HK-2 (cell line): ENCODE data around the gene RABL6.
A peak's percentile ranks its signal among the peaks of the same experiment; 100 is the strongest.

Experiments
- DNase-seq: peaks from one replicate; pipeline ENCODE4 v3.0.0-alpha.2; 2018; ENCODE audit not compliant: unreplicated experiment

The RABL6 gene

DNA sequence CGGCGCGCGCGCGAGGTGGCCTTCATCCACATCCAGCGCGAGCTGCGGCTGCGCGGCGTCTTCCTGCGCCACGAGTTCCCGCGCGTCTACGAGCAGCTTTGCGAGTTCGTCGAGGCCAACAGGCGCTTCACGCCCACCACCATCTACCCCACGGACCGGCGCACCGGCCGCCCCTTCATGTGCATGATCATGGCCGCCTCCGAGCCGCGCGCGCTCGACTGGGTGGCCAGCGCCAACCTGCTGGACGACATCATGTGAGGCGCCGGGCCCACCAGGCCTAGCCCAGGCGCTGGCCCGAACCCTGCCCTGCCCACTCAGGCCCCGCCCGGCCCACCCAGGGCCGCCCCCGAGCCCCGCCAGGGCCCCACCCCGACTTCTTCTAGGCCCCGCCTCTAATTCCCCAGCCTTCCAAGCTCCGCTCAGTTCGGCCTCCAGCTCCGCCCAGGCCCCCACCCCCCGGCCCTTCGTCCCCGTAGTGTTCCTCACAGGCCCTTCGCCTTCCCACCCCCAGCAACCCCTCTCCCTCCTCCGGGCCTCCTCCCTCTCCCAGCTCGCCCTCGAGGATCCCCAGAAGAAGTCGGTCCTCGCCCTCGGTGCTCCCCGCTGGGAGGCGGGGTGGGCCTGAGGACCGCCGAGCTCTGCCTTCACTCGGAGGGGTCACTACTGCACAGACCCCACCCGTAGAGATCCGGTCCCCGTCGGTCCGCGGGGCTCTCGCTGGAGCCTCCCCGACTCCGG lies 39.5 kb downstream of the RABL6 start:
- DNase-seq: peak; percentile 96

- peak; percentile 95 for DNase-seq
Observed at GRCh38 chr9:136847826-136848392, 40.2 kb downstream of the RABL6 start.

DNA sequence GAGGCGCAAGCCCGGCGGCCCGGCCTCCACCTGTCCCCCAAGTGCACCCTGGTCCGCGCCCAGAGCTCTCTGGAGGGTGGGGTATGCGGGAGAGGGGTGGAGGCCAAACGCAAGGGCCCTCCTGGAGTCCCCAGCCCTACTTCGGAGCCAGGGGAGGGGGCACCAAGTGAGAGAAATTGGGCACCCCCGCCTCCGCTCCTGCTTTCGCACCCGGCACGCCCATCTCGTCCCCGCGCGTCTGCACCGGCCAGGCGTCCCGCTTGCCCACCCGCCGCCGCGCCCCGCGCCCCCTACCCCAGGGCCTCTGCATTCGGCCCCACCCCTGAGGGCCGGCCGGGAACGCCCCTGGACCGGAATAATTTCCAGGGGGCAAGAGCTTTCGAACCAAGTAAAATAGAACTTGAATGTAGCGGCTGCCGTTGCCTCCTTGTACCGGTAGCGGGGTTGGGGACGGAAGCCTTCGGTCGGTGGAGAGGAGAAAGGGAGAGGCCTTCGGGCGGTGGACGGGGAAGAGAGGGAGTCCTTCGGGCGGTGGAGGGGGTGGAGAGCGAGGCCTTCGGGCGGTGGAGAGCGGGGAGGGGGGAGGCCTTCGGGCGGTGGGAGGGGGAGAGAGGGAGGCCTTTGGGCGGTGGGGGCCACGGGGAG lies 40.8 kb downstream of the RABL6 start:
- peak; percentile 61 for DNase-seq

DNA sequence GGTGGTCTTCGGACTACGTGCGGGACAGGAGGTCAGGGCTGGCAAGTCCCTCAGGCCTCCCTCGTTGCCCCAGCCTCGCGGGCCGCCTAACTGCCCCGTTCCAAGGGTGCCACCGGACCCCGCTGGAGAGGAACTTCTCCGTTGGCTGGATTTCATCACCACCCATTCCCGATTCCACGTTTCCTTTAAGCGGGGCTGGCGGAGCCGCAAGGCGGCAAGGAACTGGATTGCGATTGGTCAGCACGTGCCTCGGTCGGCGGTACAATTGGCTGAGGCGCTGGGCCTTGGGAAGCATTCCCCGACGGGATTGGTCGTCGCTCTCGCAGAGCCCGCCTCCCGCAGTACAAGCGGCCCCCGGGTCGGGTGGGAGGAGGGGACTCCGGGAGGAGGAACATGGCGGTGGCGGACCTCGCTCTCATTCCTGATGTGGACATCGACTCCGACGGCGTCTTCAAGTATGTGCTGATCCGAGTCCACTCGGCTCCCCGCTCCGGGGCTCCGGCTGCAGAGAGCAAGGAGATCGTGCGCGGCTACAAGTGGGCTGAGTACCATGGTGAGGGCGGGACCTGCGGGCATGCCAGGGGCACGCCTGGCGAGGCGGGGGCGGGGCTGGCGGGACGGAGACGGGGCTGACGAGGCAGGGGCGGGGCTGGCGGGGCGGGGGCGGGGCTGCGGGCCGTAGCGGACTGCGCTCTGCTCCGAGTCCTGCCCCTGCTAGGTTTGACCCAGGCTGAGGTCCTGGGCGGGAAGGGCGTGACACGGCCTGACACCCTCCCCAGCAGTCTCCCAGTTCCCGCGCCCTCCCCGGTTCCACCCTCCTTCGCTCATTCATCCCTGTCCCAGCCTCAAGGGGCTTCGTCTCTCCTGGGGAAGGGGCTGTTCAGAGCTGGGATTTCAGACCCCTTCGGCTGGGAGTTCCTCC lies 41.6 kb downstream of the RABL6 start, which contains the start of gene PHPT1:
PHPT1 (plus strand) TSS at position 372 of the 922 bp plus-strand sequence; CDS start at position 394, 22 bp downstream.
- DNase-seq: peak; percentile 99

GRCh38 chr9:136849960-136850865 lies 42.5 kb downstream of the RABL6 start:
- DNase-seq: no peak

GRCh38 chr9:136850866-136851775 lies 43.4 kb downstream of the RABL6 start:
- DNase-seq: peak; percentile 15

DNA sequence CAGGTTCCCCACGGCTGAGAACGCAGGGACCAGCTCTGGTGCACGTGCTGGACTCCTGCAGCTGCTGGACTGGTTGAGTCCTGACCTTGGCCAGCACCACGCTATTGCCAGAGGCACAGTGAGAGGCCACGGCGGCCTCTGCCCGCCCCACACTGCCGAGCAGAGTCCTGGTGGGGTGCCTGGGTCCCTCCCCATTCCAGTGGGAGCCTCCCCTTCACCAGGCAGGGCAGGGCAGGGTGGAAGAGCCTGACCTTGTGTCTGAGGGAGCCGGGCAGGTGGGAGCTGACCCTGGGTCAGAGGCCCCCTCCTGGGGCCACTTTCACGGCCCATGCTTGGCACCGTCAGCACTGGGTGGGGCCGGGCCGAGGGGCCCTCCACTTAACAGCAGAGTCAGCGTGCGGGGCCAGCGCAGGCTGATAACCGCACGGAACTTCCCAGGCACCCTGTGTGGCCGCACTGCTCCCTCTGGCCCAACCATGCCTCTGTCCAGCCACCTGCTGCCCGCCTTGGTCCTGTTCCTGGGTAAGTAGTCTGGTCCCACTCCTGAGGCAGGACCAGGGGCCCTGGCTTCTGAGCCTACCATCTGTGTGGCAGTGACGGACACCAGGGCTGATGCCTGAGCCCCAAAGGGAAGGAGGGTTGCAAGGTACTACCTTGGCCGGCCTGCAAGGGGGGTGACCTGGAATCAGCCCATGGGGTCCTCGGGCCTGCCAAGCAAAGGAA lies 44.4 kb downstream of the RABL6 start, which contains the start of gene MAMDC4:
MAMDC4 (plus strand) TSS at position 406 of the 723 bp plus-strand sequence; CDS start at position 477, 71 bp downstream.
- peak; percentile 14 for DNase-seq

- DNase-seq: no peak
Observed at GRCh38 chr9:136852664-136853595, 45.2 kb downstream of the RABL6 start.

DNA sequence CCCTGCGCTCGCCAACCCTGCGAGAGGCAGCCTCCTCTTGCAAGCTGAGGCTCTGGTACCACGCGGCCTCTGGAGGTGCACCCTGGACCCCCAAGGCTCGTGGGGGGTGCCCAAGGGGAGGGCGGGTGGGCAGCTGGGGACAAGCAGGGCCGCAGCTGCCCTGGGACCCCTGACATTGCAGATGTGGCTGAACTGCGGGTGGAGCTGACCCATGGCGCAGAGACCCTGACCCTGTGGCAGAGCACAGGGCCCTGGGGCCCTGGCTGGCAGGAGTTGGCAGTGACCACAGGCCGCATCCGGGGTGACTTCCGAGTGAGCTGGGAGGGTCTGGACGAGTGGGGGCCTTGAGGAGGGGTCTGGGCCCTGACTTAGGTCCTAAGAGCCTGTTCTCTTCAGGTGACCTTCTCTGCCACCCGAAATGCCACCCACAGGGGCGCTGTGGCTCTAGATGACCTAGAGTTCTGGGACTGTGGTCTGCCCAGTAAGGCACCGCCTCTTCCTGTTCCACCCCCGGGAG lies 45.9 kb downstream of the RABL6 start:
- DNase-seq: no peak

- DNase-seq: no peak
Observed at GRCh38 chr9:136854113-136854841, 46.5 kb downstream of the RABL6 start.

GRCh38 chr9:136854842-136855460 lies 47.2 kb downstream of the RABL6 start:
- DNase-seq: no peak

DNA sequence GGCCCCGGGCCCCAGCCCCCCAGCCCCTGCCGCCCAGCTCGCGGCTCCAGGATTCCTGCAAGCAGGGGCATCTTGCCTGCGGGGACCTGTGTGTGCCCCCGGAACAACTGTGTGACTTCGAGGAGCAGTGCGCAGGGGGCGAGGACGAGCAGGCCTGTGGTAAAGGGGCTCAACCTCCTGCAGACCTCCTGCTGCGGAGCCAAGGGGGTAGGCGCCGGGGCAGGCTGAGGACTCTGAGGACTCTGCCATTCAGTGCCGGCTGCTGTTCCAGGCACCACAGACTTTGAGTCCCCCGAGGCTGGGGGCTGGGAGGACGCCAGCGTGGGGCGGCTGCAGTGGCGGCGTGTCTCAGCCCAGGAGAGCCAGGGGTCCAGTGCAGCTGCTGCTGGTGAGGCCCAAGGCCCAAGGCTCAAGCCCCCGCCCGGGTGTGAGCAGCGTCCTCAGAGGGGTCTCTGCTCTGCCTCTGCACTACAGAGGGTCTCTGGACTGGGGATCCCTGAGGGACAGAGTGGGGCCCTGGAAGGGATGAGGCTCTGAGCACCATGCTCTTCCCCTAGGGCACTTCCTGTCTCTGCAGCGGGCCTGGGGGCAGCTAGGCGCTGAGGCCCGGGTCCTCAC lies 47.8 kb downstream of the RABL6 start:
- DNase-seq: peak; percentile 19

GRCh38 chr9:136856079-136856476 lies 48.3 kb downstream of the RABL6 start:
- DNase-seq: peak; percentile 37

DNA sequence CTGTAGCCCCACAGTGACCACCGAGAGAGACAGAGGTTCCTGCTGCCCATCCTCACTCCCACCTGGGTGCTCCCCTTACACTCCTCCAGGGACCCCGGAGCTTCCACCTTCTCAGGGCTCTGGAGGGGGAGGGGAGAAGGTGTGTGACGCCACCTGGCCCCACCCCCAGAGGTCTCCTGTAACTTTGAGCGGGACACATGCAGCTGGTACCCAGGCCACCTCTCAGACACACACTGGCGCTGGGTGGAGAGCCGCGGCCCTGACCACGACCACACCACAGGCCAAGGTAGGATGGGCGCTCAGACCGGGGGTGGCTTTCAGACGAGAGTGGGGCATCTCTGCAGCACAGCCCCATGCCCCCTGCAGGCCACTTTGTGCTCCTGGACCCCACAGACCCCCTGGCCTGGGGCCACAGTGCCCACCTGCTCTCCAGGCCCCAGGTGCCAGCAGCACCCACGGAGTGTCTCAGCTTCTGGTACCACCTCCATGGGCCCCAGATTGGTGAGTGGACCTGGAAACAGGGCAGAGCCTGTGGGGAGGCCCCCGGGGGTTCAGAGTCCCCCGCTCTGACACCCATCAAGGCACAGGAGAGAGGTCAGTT lies 48.9 kb downstream of the RABL6 start:
- DNase-seq: peak; percentile 26

DNA sequence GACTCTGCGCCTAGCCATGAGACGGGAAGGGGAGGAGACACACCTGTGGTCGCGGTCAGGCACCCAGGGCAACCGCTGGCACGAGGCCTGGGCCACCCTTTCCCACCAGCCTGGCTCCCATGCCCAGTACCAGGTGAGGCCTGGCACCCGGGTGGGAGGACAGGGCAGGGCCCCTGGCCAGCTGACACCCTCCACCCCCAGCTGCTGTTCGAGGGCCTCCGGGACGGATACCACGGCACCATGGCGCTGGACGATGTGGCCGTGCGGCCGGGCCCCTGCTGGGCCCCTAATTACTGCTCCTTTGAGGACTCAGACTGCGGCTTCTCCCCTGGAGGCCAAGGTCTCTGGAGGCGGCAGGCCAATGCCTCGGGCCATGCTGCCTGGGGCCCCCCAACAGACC lies 49.4 kb downstream of the RABL6 start:
- no peak for DNase-seq
